Activated naive CD4-positive, alpha-beta T cell treated with anti-CD3 and anti-CD28 coated beads, Interleukin-2, amount 50 U/mL, for 72 hours (primary cell): ENCODE measurements around the gene DPYSL3. TPM values are rescaled to one million over a fixed set of nuclear protein-coding genes. Genes with fewer than 3 reads are reported as not detected.

ENCODE experiments used
- ATAC-seq, 2 donors: fragments of 150-1000 bp; cut with Tn5 transposase; 2 replicates each; pipeline ENCODE4 v1.10.0; 2021; ENCODE audit warnings: mild to moderate bottlenecking in 2 of 2, moderate library complexity in 2 of 2
- DNase-seq, 2 donors: peaks; one replicate each; pipeline ENCODE4 v3.0.0; 2021 to 2022; ENCODE audit warnings: low spot score in 2 of 2
- H3K27ac Mint-ChIP-seq, 2 donors: one replicate each; pipeline ENCODE4 v1.8.0; 2022; ENCODE audit warnings: mild to moderate bottlenecking in 2 of 2, mixed read lengths in 2 of 2
- H3K36me3 Mint-ChIP-seq, 2 donors: one replicate each; pipeline ENCODE4 v1.8.0; 2022; ENCODE audit warnings: mixed read lengths in 2 of 2
- H3K9me3 Mint-ChIP-seq, 2 donors: one replicate each; pipeline ENCODE4 v1.8.0; 2022; ENCODE audit warnings: mixed read lengths in 2 of 2
- total RNA-seq, 2 donors: library from RNA; stranded (reverse); gene quantifications; one replicate each; pipeline ENCODE4 v1.2.3, GENCODE V29; 2022

The DPYSL3 gene
- total RNA-seq, 2 donors from 2014 or later: 0.54 TPM; not detected in 1

GRCh38 chr5:147344861-147345260 is 165.0 kb downstream of the DPYSL3 start:
- ATAC-seq (no peak), DNase-seq (no peak)
- peaks cover 0 to 6% of the 10 kb centered on the region in 2 donors for H3K9me3 Mint-ChIP-seq
- peak overlapping the region in 1 of 2 donors; percentile 7 for H3K27ac Mint-ChIP-seq
- H3K36me3 Mint-ChIP-seq: no peaks in the 10 kb centered on the region

GRCh38 chr5:147341345-147341744 is 168.5 kb downstream of the DPYSL3 start:
- DNase-seq (no peak), ATAC-seq (no peak)
- H3K27ac Mint-ChIP-seq: no peak overlapping the region
- H3K9me3 Mint-ChIP-seq: peaks cover 5 to 16% of the 10 kb centered on the region in 2 donors
- H3K36me3 Mint-ChIP-seq: peaks cover 0 to 11% of the 10 kb centered on the region in 2 donors

DNA sequence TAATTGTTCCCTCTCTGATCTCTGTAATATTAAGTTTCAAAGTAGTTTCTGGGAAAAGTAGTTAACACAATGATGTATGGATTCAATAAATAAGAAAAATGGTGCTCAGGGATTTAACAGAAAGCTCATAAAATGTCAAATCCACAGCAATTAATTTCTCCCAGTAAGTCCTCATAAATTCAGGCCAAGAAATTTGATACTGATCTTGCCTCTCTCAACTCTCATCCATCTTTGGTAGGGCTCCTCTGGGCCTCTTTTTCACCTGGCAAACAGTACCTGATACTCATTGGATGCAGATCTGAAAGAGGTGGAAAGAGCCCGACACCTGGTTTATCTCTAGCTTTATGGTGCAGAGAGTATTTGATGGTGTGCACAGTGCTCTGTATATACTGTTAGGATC is 168.9 kb downstream of the DPYSL3 start:
- H3K27ac Mint-ChIP-seq: no peak overlapping the region
- peaks cover 5 to 16% of the 10 kb centered on the region in 2 donors for H3K9me3 Mint-ChIP-seq
- peaks cover 0 to 11% of the 10 kb centered on the region in 2 donors for H3K36me3 Mint-ChIP-seq
- DNase-seq: no peak
- no peak for ATAC-seq
